ENCODE data around the gene FSTL4. TPM values are rescaled to one million over a fixed set of nuclear protein-coding genes. Genes with fewer than 3 reads are reported as not detected.

The FSTL4 gene
- total RNA-seq, result 1 to 10 TPM; 1.1 to 2.9 TPM
- under 1 TPM; 0.11 to 0.58 (median 0.18) TPM for polyA plus RNA-seq (ENCODE audit: insufficient read length in 6 of 6)
- long read RNA-seq, donor 1, result 0 reads
- long read RNA-seq, donor 2, result 0 reads
- long read RNA-seq, donor 3, result 0 reads
- long read RNA-seq, donor 4, partial matches to known transcripts, result 0 of 3 reads
- long read RNA-seq, donor 4, other reads (novel, unspliced or antisense), result 3 of 3 reads
- long read RNA-seq, donor 5, result 0 reads
- long read RNA-seq, donor 6, result 0 reads
- long read RNA-seq, donor 7, result 0 reads
- long read RNA-seq, donor 8, result 0 reads
- long read RNA-seq, donor 9, result 0 reads
- long read RNA-seq, donor 10, partial matches to known transcripts, result 0 of 1 reads
- long read RNA-seq, donor 10, other reads (novel, unspliced or antisense), result 1 of 1 reads
- long read RNA-seq, donor 11, result 0 reads
- long read RNA-seq, donor 12, result 0 reads

- peak; percentile 78 for ATAC-seq
- H3K9me3 ChIP-seq, result no peaks in the 10 kb centered on the region
- DNase-seq, result peak in 3 of 4 donors; percentile 30 to 89 (median 40)
- no peaks in the 10 kb centered on the region for H3K36me3 ChIP-seq
- peak within 1 kb of the TSS; percentile 13 to 37 for H3K4me3 ChIP-seq
- intact Hi-C loops (cut with DNase I), result no loop called here
- peaks cover 45 to 78% of the 10 kb centered on the region in 2 donors for H3K27me3 ChIP-seq
- no peak for TF ChIP-seq CTCF (IDR thresholded peaks at IDR 0.05)
- H3K4me1 ChIP-seq, result peaks cover 10 to 24% of the 10 kb centered on the region in 2 donors
- no peak within 1 kb of the TSS for H3K27ac ChIP-seq
Observed at GRCh38 chr5:133612249-133612860, at the start of gene FSTL4. Gene FSTL4 (minus strand): TSS chr5:133612541.

GRCh38 chr5:133661389-133661788 lies 49.0 kb upstream of the FSTL4 start:
- H3K27me3 ChIP-seq, result no peaks in the 10 kb centered on the region
- no peaks in the 10 kb centered on the region for H3K4me1 ChIP-seq
- no peak overlapping the region for H3K4me3 ChIP-seq
- H3K36me3 ChIP-seq, result no peaks in the 10 kb centered on the region
- H3K9me3 ChIP-seq, result no peaks in the 10 kb centered on the region
- no peak for ATAC-seq
- H3K27ac ChIP-seq, result no peak overlapping the region
- intact Hi-C loops (cut with DNase I), result no loop called here
- DNase-seq, result no peak
- TF ChIP-seq CTCF (IDR thresholded peaks at IDR 0.05), result no peak

GRCh38 chr5:133658327-133658726 lies 46.0 kb upstream of the FSTL4 start:
- TF ChIP-seq CTCF (IDR thresholded peaks at IDR 0.05), result no peak
- Histone ChIP-seq H3K9me3 (no peaks in the 10 kb centered on the region), H3K4me3 (no peak overlapping the region), H3K36me3 (no peaks in the 10 kb centered on the region), H3K27me3 (no peaks in the 10 kb centered on the region), H3K4me1 (no peaks in the 10 kb centered on the region), H3K27ac (no peak overlapping the region)
- no peak for ATAC-seq
- intact Hi-C loops (cut with DNase I), result no loop called here
- no peak for DNase-seq

GRCh38 chr5:133657036-133657435 lies 44.7 kb upstream of the FSTL4 start:
- intact Hi-C loops (cut with DNase I), result no loop called here
- no peak for ATAC-seq
- no peak for TF ChIP-seq CTCF (IDR thresholded peaks at IDR 0.05)
- Histone ChIP-seq H3K36me3 (no peaks in the 10 kb centered on the region), H3K4me1 (no peaks in the 10 kb centered on the region), H3K27ac (no peak overlapping the region), H3K9me3 (no peaks in the 10 kb centered on the region), H3K4me3 (no peak overlapping the region), H3K27me3 (no peaks in the 10 kb centered on the region)
- DNase-seq, result no peak

- Histone ChIP-seq H3K4me1 (no peaks in the 10 kb centered on the region), H3K4me3 (no peak overlapping the region), H3K27ac (no peak overlapping the region), H3K9me3 (no peaks in the 10 kb centered on the region), H3K27me3 (no peaks in the 10 kb centered on the region), H3K36me3 (no peaks in the 10 kb centered on the region)
- intact Hi-C loops (cut with DNase I), result no loop called here
- no peak for TF ChIP-seq CTCF (IDR thresholded peaks at IDR 0.05)
- ATAC-seq (no peak), DNase-seq (no peak)
Observed at GRCh38 chr5:133655966-133656365, 43.6 kb upstream of the FSTL4 start.
